Epithelial cell of esophagus (primary cell): Measurements from ENCODE around the gene ZBTB16.

Experiments used
- DNase-seq: peaks from one replicate; pipeline ENCODE4 v3.0.0; 2010; ENCODE audit warnings: low read depth
- H3K4me3 ChIP-seq: 2 replicates; pipeline ENCODE4 v1.5.1; 2011; ENCODE audit warnings: mild to moderate bottlenecking, low read length, control low read depth
- TF ChIP-seq, protein P1 (sequence below): IDR thresholded peaks from 2 replicates; pipeline ENCODE4 v1.5.1; 2011; ENCODE audit warnings: low read depth, mild to moderate bottlenecking, low read length, control low read depth, inconsistent platforms; ENCODE audit not compliant: insufficient read depth; ENCODE audit errors: missing control alignments

Gene ZBTB16

DNA sequence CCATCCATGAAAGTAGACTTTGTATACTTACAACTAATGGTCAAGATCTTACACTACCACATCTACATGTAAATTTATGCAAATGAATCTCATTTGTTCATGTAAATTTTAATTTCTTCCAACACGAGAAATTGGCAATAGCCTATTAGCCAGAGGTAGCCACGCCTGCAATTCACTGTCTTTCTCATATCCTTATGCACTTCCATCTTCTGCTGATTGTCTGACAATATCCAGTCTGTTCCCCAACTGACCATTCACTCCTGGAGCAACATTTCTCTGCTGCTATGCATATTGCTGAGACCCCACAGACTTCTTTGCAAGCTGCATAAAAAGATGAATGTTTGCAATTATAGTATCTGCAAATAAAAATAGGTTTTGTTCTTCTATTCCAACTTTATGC is 239.2 kb downstream of the ZBTB16 start:
- TF ChIP-seq, protein P1, sequence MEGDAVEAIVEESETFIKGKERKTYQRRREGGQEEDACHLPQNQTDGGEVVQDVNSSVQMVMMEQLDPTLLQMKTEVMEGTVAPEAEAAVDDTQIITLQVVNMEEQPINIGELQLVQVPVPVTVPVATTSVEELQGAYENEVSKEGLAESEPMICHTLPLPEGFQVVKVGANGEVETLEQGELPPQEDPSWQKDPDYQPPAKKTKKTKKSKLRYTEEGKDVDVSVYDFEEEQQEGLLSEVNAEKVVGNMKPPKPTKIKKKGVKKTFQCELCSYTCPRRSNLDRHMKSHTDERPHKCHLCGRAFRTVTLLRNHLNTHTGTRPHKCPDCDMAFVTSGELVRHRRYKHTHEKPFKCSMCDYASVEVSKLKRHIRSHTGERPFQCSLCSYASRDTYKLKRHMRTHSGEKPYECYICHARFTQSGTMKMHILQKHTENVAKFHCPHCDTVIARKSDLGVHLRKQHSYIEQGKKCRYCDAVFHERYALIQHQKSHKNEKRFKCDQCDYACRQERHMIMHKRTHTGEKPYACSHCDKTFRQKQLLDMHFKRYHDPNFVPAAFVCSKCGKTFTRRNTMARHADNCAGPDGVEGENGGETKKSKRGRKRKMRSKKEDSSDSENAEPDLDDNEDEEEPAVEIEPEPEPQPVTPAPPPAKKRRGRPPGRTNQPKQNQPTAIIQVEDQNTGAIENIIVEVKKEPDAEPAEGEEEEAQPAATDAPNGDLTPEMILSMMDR, result no peak
- no peak for DNase-seq
- H3K4me3 ChIP-seq, result no peak overlapping the region
